Suprapubic skin (tissue), 4 donors: ENCODE data around the gene SYT1. TPM values are rescaled to one million over a fixed set of nuclear protein-coding genes. Genes with fewer than 3 reads are reported as not detected.

Experiments
- DNase-seq, 2 donors: peaks; one replicate each; pipeline ENCODE4 v3.0.0-alpha.2; 2019; ENCODE audit warnings: low spot score in 2 of 2
- H3K27ac ChIP-seq: fragments of 200-600 bp; sonication (generic); one replicate; pipeline ENCODE4 v1.5.1; 2019
- H3K27me3 ChIP-seq: fragments of 200-600 bp; sonication (generic); one replicate; pipeline ENCODE4 v1.5.1; 2019
- H3K36me3 ChIP-seq: fragments of 200-600 bp; sonication (generic); one replicate; pipeline ENCODE4 v1.5.1; 2019
- H3K4me1 ChIP-seq: fragments of 200-600 bp; sonication (generic); one replicate; pipeline ENCODE4 v1.5.1; 2019
- H3K4me3 ChIP-seq: fragments of 200-600 bp; sonication (generic); one replicate; pipeline ENCODE4 v1.5.1; 2019; ENCODE audit warnings: mild to moderate bottlenecking
- H3K9me3 ChIP-seq: fragments of 200-600 bp; sonication (generic); one replicate; pipeline ENCODE4 v1.5.1; 2019
- EP300 ChIP-seq: sonication (generic); formaldehyde crosslinking; IDR thresholded peaks from one replicate; pipeline ENCODE4 v1.6.1; 2017; ENCODE audit warnings: antibody characterized with exemption
- POLR2A ChIP-seq, 2 donors: fragments of 450-650 bp; IDR thresholded peaks; one replicate each; pipeline ENCODE4 v1.6.1; 2017; ENCODE audit warnings: antibody characterized with exemption in 2 of 2, mild to moderate bottlenecking in 2 of 2, moderate library complexity in 2 of 2
- POLR2AphosphoS5 ChIP-seq, 3 donors: sonication (generic); formaldehyde crosslinking; IDR thresholded peaks; one replicate each; pipeline ENCODE4 v1.6.1; 2017; ENCODE audit warnings: antibody characterized with exemption in 3 of 3
- WGBS: methylation state at CpG from one replicate; pipeline ENCODE4 v1.1.5; 2018; 5-methylcytosine and 5-hydroxymethylcytosine counted together
- total RNA-seq, 4 donors: library from RNA; depleted of rRNA; stranded (reverse); fragments of >200 nt; gene quantifications; one replicate each; pipeline ENCODE4 v1.1.0, GENCODE V29; 2016
- TF ChIP-seq, protein P1 (sequence below), 2 donors: fragments of 200-600 bp in 1 of 2; fragments of 450-650 bp in 1 of 2; sonication (generic) in 1 of 2; IDR thresholded peaks; one replicate each; pipeline ENCODE4 v1.5.1; 2016 to 2019; ENCODE audit warnings: antibody characterized with exemption in 2 of 2, mild to moderate bottlenecking in 1 of 2, moderate library complexity in 1 of 2

The SYT1 gene
- total RNA-seq, 4 donors from 2014 or later: 0.15 to 0.31 TPM; not detected in 2

- Histone ChIP-seq H3K27ac (no peak overlapping the region), H3K36me3 (no peaks in the 10 kb centered on the region), H3K9me3 (no peaks in the 10 kb centered on the region), H3K4me1 (peaks cover 5% of the 10 kb centered on the region), H3K4me3 (no peak overlapping the region), H3K27me3 (no peaks in the 10 kb centered on the region)
- WGBS: 59% methylated on average over 6 of the region's 6 CpGs
- no peak for DNase-seq
- TF ChIP-seq EP300: no peak
- no peak for TF ChIP-seq POLR2AphosphoS5 (IDR thresholded peaks at IDR 0.05)
- TF ChIP-seq POLR2A (IDR thresholded peaks at IDR 0.05): no peak
- TF ChIP-seq, protein P1, sequence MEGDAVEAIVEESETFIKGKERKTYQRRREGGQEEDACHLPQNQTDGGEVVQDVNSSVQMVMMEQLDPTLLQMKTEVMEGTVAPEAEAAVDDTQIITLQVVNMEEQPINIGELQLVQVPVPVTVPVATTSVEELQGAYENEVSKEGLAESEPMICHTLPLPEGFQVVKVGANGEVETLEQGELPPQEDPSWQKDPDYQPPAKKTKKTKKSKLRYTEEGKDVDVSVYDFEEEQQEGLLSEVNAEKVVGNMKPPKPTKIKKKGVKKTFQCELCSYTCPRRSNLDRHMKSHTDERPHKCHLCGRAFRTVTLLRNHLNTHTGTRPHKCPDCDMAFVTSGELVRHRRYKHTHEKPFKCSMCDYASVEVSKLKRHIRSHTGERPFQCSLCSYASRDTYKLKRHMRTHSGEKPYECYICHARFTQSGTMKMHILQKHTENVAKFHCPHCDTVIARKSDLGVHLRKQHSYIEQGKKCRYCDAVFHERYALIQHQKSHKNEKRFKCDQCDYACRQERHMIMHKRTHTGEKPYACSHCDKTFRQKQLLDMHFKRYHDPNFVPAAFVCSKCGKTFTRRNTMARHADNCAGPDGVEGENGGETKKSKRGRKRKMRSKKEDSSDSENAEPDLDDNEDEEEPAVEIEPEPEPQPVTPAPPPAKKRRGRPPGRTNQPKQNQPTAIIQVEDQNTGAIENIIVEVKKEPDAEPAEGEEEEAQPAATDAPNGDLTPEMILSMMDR (IDR thresholded peaks at IDR 0.05): no peak
Observed at GRCh38 chr12:79375050-79375449, 510.5 kb downstream of the SYT1 start.

DNA sequence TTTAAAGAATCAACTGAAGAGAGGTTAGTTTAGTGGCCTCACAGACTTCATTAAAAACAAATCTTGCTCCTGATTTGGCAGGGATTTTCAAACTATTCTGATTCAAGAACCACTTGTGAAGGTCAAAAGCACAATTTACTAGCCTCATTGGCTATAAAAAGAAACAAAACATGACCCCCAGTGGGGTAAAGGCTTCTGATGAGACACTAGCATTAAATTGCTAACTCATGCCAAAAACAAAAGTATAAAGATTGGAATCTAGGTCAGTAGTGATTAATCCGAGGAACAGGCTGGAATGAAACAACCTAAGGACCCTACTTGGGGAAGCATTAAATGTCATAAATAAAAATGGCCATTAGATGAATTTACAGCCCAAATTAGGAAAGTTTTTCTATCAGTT, 513.9 kb downstream of the SYT1 start:
- H3K4me1 ChIP-seq: peaks cover 5% of the 10 kb centered on the region
- H3K27ac ChIP-seq: no peak overlapping the region
- no peaks in the 10 kb centered on the region for H3K27me3 ChIP-seq
- H3K4me3 ChIP-seq: no peak overlapping the region
- no peaks in the 10 kb centered on the region for H3K9me3 ChIP-seq
- no peaks in the 10 kb centered on the region for H3K36me3 ChIP-seq
- DNase-seq: no peak
- 43% methylated on average over 1 of the region's 1 CpG for WGBS
- TF ChIP-seq POLR2AphosphoS5 (IDR thresholded peaks at IDR 0.05): no peak

GRCh38 chr12:79380402-79380801, 515.8 kb downstream of the SYT1 start:
- Histone ChIP-seq H3K4me1 (peaks cover under 1% of the 10 kb centered on the region), H3K9me3 (no peaks in the 10 kb centered on the region), H3K27me3 (no peaks in the 10 kb centered on the region), H3K36me3 (no peaks in the 10 kb centered on the region), H3K27ac (no peak overlapping the region), H3K4me3 (no peak overlapping the region)
- WGBS: 88% methylated on average over 2 of the region's 2 CpGs
- DNase-seq: no peak
- TF ChIP-seq POLR2A (IDR thresholded peaks at IDR 0.05) (no peak), EP300 (no peak), POLR2AphosphoS5 (IDR thresholded peaks at IDR 0.05) (no peak)
- TF ChIP-seq, protein P1 (IDR thresholded peaks at IDR 0.05): no peak

- no peaks in the 10 kb centered on the region for H3K27me3 ChIP-seq
- H3K36me3 ChIP-seq: no peaks in the 10 kb centered on the region
- WGBS: 65% methylated on average over 11 of the region's 11 CpGs
- no peak overlapping the region for H3K27ac ChIP-seq
- H3K4me3 ChIP-seq: no peak overlapping the region
- no peaks in the 10 kb centered on the region for H3K9me3 ChIP-seq
- TF ChIP-seq, protein P1 (IDR thresholded peaks at IDR 0.05): no peak
- TF ChIP-seq EP300 (no peak), POLR2AphosphoS5 (IDR thresholded peaks at IDR 0.05) (no peak), POLR2A (IDR thresholded peaks at IDR 0.05) (no peak)
- H3K4me1 ChIP-seq: no peaks in the 10 kb centered on the region
- no peak for DNase-seq
Observed at GRCh38 chr12:79381248-79382208, 517.0 kb downstream of the SYT1 start.

- 62% methylated on average over 4 of the region's 4 CpGs for WGBS
- Histone ChIP-seq H3K9me3 (no peaks in the 10 kb centered on the region), H3K4me3 (no peak overlapping the region), H3K4me1 (no peaks in the 10 kb centered on the region), H3K36me3 (no peaks in the 10 kb centered on the region), H3K27ac (no peak overlapping the region), H3K27me3 (no peaks in the 10 kb centered on the region)
- no peak for TF ChIP-seq EP300
- TF ChIP-seq, protein P1 (IDR thresholded peaks at IDR 0.05): no peak
- TF ChIP-seq POLR2AphosphoS5 (IDR thresholded peaks at IDR 0.05): no peak
- no peak for TF ChIP-seq POLR2A (IDR thresholded peaks at IDR 0.05)
- no peak for DNase-seq
Observed at GRCh38 chr12:79384551-79384950, 520.0 kb downstream of the SYT1 start.
